Endothelial cell (in vitro differentiated cells): Measurements from ENCODE around the gene DTWD1. TPM values are rescaled to one million over a fixed set of nuclear protein-coding genes. Genes with fewer than 3 reads are reported as not detected.
"Not testable (repeated sequence)": the region's sequence is repeated elsewhere in the genome, so short reads cannot be mapped to it uniquely, and the experiment has no call there.

Experiments used
- DNase-seq: peaks from one replicate; pipeline ENCODE4 v3.0.0; 2021; ENCODE audit warnings: low spot score
- H3K27ac Mint-ChIP-seq: one replicate; pipeline ENCODE4 v1.8.0; 2021; ENCODE audit warnings: mixed read lengths, inconsistent platforms; ENCODE audit not compliant: unreplicated experiment
- H3K27me3 Mint-ChIP-seq: one replicate; pipeline ENCODE4 v1.8.0; 2021; ENCODE audit warnings: mild to moderate bottlenecking, moderate library complexity, mixed read lengths, inconsistent platforms; ENCODE audit not compliant: unreplicated experiment
- H3K36me3 Mint-ChIP-seq: one replicate; pipeline ENCODE4 v1.8.0; 2021; ENCODE audit warnings: mild to moderate bottlenecking, low read depth, mixed read lengths, inconsistent platforms; ENCODE audit not compliant: unreplicated experiment
- H3K4me1 Mint-ChIP-seq: one replicate; pipeline ENCODE4 v1.8.0; 2021; ENCODE audit warnings: mild to moderate bottlenecking, mixed read lengths, inconsistent platforms; ENCODE audit not compliant: unreplicated experiment
- H3K4me3 Mint-ChIP-seq: one replicate; pipeline ENCODE4 v1.8.0; 2021; ENCODE audit warnings: mild to moderate bottlenecking, mixed read lengths, inconsistent platforms; ENCODE audit not compliant: unreplicated experiment
- H3K9me3 Mint-ChIP-seq: one replicate; pipeline ENCODE4 v1.8.0; 2021; ENCODE audit warnings: mixed read lengths, inconsistent platforms; ENCODE audit not compliant: unreplicated experiment
- total RNA-seq: library from RNA; stranded (reverse); fragmentation: NEBNext Ultra II Directional; extraction: Animal tissue kit (Norgen Biotek cat#: 25700); gene quantifications from one replicate; pipeline ENCODE4 v1.2.1, GENCODE V29; 2021; ENCODE audit not compliant: unreplicated experiment
- TF ChIP-seq, protein P1 (sequence below): fragments of 200-600 bp; sonication (generic); IDR thresholded peaks from one replicate; pipeline ENCODE4 v1.5.0; 2021; ENCODE audit warnings: antibody characterized with exemption; ENCODE audit not compliant: unreplicated experiment

Gene DTWD1
- total RNA-seq, 1 donor from 2014 or later, result 14.5 TPM

- H3K27ac Mint-ChIP-seq, result no peak overlapping the region
- H3K9me3 Mint-ChIP-seq, result peaks cover 15% of the 10 kb centered on the region
- peaks cover 2% of the 10 kb centered on the region for H3K27me3 Mint-ChIP-seq
- H3K36me3 Mint-ChIP-seq, result peaks cover 7% of the 10 kb centered on the region
- no peak for DNase-seq
- H3K4me1 Mint-ChIP-seq, result no peaks in the 10 kb centered on the region
- no peak overlapping the region for H3K4me3 Mint-ChIP-seq
- TF ChIP-seq, protein P1, sequence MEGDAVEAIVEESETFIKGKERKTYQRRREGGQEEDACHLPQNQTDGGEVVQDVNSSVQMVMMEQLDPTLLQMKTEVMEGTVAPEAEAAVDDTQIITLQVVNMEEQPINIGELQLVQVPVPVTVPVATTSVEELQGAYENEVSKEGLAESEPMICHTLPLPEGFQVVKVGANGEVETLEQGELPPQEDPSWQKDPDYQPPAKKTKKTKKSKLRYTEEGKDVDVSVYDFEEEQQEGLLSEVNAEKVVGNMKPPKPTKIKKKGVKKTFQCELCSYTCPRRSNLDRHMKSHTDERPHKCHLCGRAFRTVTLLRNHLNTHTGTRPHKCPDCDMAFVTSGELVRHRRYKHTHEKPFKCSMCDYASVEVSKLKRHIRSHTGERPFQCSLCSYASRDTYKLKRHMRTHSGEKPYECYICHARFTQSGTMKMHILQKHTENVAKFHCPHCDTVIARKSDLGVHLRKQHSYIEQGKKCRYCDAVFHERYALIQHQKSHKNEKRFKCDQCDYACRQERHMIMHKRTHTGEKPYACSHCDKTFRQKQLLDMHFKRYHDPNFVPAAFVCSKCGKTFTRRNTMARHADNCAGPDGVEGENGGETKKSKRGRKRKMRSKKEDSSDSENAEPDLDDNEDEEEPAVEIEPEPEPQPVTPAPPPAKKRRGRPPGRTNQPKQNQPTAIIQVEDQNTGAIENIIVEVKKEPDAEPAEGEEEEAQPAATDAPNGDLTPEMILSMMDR, result no peak
Measured at GRCh38 chr15:49652922-49653321, 32.1 kb downstream of the DTWD1 start.

DNA sequence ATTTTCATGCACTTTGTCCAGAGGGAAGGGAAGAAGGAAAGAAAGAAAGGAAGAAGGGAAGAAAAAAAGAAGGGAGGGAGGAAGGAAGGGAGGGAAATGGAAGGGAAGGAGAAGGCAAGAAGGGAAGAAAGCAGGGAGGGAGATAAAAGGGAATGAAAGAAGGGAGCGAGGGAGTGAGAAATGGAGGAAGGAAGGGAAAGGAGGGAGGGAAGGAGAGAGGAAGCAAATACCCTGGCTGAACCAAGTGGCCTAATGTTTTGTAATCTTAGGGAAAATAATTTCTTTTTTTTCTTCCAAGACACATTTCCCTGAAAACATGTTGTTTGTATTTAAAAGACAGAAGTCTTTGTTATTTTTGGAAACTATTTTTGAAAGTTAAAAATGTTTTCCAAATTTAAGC lies 35.9 kb downstream of the DTWD1 start:
- no peaks in the 10 kb centered on the region for H3K4me1 Mint-ChIP-seq
- peaks cover 4% of the 10 kb centered on the region for H3K27me3 Mint-ChIP-seq
- no peak overlapping the region for H3K27ac Mint-ChIP-seq
- H3K4me3 Mint-ChIP-seq, result no peak overlapping the region
- TF ChIP-seq, protein P1, result no peak
- no peak for DNase-seq
- H3K9me3 Mint-ChIP-seq, result peaks cover 15% of the 10 kb centered on the region
- H3K36me3 Mint-ChIP-seq, result peaks cover 7% of the 10 kb centered on the region

DNA sequence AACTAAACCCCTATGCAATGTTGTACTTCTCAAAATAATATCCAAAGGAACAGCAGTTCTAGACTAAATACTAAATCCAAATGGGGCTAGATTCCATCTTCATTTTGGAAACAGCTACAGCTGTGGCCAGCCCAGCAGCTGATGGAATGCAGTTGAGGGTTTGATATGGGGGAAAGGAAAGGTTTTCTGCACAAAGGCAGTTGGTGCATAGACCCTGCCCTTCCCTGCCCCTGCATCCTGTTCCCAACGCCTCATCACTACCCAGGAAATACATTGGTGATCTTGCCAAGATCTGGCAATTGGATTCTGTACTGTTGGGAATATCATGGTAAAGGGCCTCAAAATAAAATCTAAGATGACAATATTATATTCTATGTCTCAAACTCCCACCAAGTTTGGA lies 43.9 kb downstream of the DTWD1 start:
- Mint-ChIP-seq H3K4me3 (no peak overlapping the region), H3K4me1 (no peaks in the 10 kb centered on the region)

DNA sequence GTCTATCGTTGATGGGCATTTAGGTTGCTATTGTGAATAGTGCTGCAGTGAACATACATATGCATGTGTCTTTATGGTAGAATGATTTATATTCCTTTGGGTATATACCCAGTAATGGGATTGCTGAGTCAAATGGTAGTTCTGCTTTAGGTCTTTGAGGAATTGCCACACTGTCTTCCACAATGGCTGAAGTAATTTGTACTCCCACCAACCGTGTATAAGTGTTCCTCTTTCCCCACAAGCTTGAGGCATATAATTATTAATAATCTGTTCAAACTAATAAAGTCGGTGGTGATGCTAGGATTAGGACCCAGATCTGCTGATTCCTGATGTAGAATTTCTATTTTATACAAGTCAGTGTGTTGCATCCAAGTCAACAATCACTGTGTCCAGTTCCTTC lies 45.6 kb downstream of the DTWD1 start:
- not testable (repeated sequence) for H3K27me3 Mint-ChIP-seq

More for the DNA sequence above, 43.9 kb downstream of the DTWD1 start:
- no peak overlapping the region for H3K27ac Mint-ChIP-seq
- no peak for DNase-seq
- H3K27me3 Mint-ChIP-seq, result peaks cover 5% of the 10 kb centered on the region
- TF ChIP-seq, protein P1, result no peak
- no peaks in the 10 kb centered on the region for H3K9me3 Mint-ChIP-seq
- H3K36me3 Mint-ChIP-seq, result no peaks in the 10 kb centered on the region

DNA sequence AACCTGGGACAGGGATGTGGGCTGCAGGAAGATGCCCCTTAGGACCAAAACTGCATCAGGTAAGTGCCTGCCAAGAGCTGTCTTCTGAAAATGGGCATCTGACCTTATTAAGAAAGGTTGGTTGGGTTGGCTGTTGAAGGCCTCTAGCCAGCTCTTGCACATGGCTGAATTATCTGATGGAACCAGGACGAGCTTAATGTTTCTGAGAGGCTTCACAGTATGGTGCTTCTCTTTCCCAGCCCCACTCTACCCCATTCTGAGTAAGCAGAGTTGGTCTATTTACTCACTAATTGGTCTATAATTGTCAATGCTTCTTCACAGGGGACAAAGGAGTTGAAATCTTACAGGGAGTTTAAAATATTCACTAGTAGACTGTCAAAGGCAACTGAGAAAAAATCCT lies 48.4 kb downstream of the DTWD1 start:
- TF ChIP-seq, protein P1, result no peak
- Mint-ChIP-seq H3K4me3 (no peak overlapping the region), H3K4me1 (no peaks in the 10 kb centered on the region), H3K27ac (no peak overlapping the region), H3K36me3 (no peaks in the 10 kb centered on the region), H3K9me3 (no peaks in the 10 kb centered on the region), H3K27me3 (peaks cover 3% of the 10 kb centered on the region)
- DNase-seq, result no peak

More for the DNA sequence above, 45.6 kb downstream of the DTWD1 start:
- not testable (repeated sequence) for H3K4me3 Mint-ChIP-seq, H3K9me3 Mint-ChIP-seq, H3K4me1 Mint-ChIP-seq, H3K36me3 Mint-ChIP-seq, H3K27ac Mint-ChIP-seq, DNase-seq

- no peak overlapping the region for H3K27ac Mint-ChIP-seq
- H3K36me3 Mint-ChIP-seq, result no peaks in the 10 kb centered on the region
- H3K27me3 Mint-ChIP-seq, result no peaks in the 10 kb centered on the region
- no peaks in the 10 kb centered on the region for H3K4me1 Mint-ChIP-seq
- no peak overlapping the region for H3K4me3 Mint-ChIP-seq
- TF ChIP-seq, protein P1, result no peak
- H3K9me3 Mint-ChIP-seq, result no peaks in the 10 kb centered on the region
- DNase-seq, result no peak
Measured at GRCh38 chr15:49673861-49674260, 53.0 kb downstream of the DTWD1 start.
